Stomach (tissue), 9 donors: ENCODE results near the gene RGS7. TPM values are rescaled to one million over a fixed set of nuclear protein-coding genes. Genes with fewer than 3 reads are reported as not detected.
"Not testable (repeated sequence)": the region's sequence is repeated elsewhere in the genome, so short reads cannot be mapped to it uniquely, and the experiment has no call there.

ENCODE experiments used
- DNase-seq, 2 donors: peaks; one replicate each; pipeline versions ENCODE4 v3.0.0 to v3.0.0-alpha.2; 2013 to 2019
- H3K27ac ChIP-seq, 5 donors: fragments of 200-600 bp in 4 of 5; sonication (generic) in 4 of 5; one replicate each; pipeline ENCODE4 v1.5.1; 2013 to 2019; ENCODE audit warnings: mild to moderate bottlenecking in 1 of 5, moderate library complexity in 1 of 5
- H3K27me3 ChIP-seq, 3 donors: fragments of 200-600 bp; sonication (generic); one replicate each; pipeline ENCODE4 v1.5.1; 2017 to 2019; ENCODE audit warnings: mixed run types in 1 of 3
- H3K36me3 ChIP-seq, 4 donors: fragments of 200-600 bp; sonication (generic); 1 replicate in 3 of 4; 2 replicates in 1 of 4; pipeline ENCODE4 v1.5.1; 2016 to 2019
- H3K4me1 ChIP-seq, 4 donors: fragments of 200-600 bp; sonication (generic); one replicate each; pipeline ENCODE4 v1.5.1; 2016 to 2019
- H3K4me3 ChIP-seq, 4 donors: fragments of 200-600 bp; sonication (generic) in 3 of 4; one replicate each; pipeline ENCODE4 v1.5.1; 2016 to 2019; ENCODE audit warnings: mild to moderate bottlenecking in 1 of 4
- H3K9me3 ChIP-seq, 4 donors: fragments of 200-600 bp; sonication (generic); one replicate each; pipeline ENCODE4 v1.5.1; 2016 to 2019
- CTCF ChIP-seq, 7 experiments: fragments of 450-650 bp in 4 of 7; fragments of 200-600 bp in 3 of 7; sonication (generic) in 3 of 7; IDR thresholded peaks; one replicate each; pipeline ENCODE4 v1.5.1; 2016 to 2019; ENCODE audit warnings: antibody characterized with exemption in 7 of 7, control low read depth in 2 of 7, mild to moderate bottlenecking in 1 of 7
- EP300 ChIP-seq: sonication (generic); formaldehyde crosslinking; IDR thresholded peaks from one replicate; pipeline ENCODE4 v1.6.1; 2017; ENCODE audit warnings: antibody characterized with exemption
- POLR2A ChIP-seq, 4 donors: fragments of 450-650 bp; IDR thresholded peaks; one replicate each; pipeline ENCODE4 v1.6.1; 2016; ENCODE audit warnings: antibody characterized with exemption in 4 of 4, control low read depth in 2 of 4, mild to moderate bottlenecking in 1 of 4, moderate library complexity in 1 of 4
- POLR2AphosphoS5 ChIP-seq, 3 donors: sonication (generic); formaldehyde crosslinking; IDR thresholded peaks; one replicate each; pipeline ENCODE4 v1.6.1; 2016; ENCODE audit warnings: antibody characterized with exemption in 3 of 3
- WGBS, 5 donors: extraction: QIAGEN DNeasy Blood & Tissue Kit in 3 of 5; methylation state at CpG; one replicate each; pipeline versions ENCODE4 v1.1.5 to v1.1.7; 2013 to 2018; 5-methylcytosine and 5-hydroxymethylcytosine counted together
- intact Hi-C: fragments of 100-400 bp; cut with DNase I; formaldehyde crosslinking; loops from one replicate; pipeline ENCODE4 v1.15.1; 2023; ENCODE audit warnings: low total_unique reads
- polyA plus RNA-seq, 3 donors: library from polyadenylated mRNA; stranded (reverse); fragments of 200-250 nt; gene quantifications; one replicate each; pipeline ENCODE4 v1.2.3, GENCODE V29; 2013
- total RNA-seq, 5 donors: library from RNA; depleted of rRNA; stranded (reverse); fragments of >200 nt; gene quantifications; one replicate each; pipeline versions ENCODE4 v1.1.0 to v1.2.3, GENCODE V29; 2014 to 2016
- donor health status: healthy with polysubstance abuse.
- donor health status: Bipolar disorder and iron deficiency.
- donor health status: healthy.

RGS7 gene
- total and polyA plus RNA-seq, 8 donors, result 0.23 to 2.9 (median 1.9) TPM; not detected in 2

DNA sequence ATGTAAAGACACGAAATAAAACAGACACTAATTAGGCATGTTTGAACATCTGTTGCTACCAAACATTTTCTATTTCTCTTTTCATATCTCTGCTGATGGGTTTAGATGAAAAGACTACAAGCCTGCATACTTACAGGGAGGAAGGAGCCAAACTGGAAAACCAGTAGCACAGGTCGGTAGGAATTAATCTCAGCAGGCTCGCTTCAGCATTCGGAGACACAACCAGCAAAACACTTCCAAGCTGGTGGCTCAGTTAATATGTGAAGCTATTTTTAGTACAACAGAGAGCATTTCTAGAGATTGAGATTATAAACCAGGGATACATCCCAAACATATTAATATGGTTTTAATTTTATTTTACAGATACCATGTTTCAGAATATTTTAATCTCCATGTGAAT is 444.2 kb downstream of the RGS7 start:
- Histone ChIP-seq H3K4me1 (no peaks in the 10 kb centered on the region), H3K27ac (no peak overlapping the region), H3K9me3 (no peaks in the 10 kb centered on the region), H3K36me3 (no peaks in the 10 kb centered on the region), H3K4me3 (no peak overlapping the region), H3K27me3 (no peaks in the 10 kb centered on the region)
- TF ChIP-seq POLR2AphosphoS5 (IDR thresholded peaks at IDR 0.05), result no peak
- no peak for DNase-seq
- intact Hi-C loops, result no loop called here
- 58 to 81% (median 71%) methylated on average over 4 of the region's 4 CpGs for WGBS, 5 donors

DNA sequence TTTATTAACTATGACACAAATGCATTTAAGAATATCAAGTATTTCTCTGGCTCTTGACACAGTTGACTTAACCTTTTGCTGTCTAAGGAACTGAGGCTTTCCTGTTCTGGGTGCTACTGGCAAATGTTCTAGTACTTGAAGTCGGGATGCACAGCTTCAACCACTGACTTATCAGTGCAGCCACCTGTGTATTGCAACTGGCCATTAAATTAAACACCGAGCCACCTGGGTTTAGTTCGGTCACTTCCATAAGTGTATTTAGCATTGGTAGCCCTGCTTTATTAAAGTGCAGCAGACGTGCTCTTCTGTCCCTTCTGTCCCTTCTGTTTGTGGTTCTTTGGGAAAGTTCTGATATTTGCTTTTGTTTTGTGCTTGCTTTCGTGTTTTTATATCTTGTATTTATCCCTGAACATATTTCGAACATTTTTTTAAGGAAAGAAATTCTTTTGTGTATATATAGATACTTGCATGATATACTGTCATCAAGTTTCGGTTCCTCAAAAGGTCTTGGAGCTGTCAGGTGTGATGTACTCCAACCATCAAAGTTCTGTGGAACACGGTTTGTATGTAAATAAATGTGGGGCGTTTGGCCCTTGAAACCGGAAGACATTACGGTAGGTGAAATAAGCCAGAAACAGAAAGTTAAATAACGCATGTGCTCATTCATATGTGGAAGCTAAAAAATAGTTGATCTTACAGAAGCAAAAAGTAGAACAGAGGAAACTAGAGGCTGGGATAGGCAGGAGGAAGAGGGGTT is 447.1 kb downstream of the RGS7 start:
- 74 to 89% (median 85%) methylated on average over 12 of the region's 12 CpGs for WGBS, 5 donors
- DNase-seq, result no peak
- Histone ChIP-seq H3K27me3 (no peaks in the 10 kb centered on the region), H3K9me3 (no peaks in the 10 kb centered on the region), H3K4me1 (no peaks in the 10 kb centered on the region), H3K4me3 (no peak overlapping the region), H3K27ac (no peak overlapping the region), H3K36me3 (no peaks in the 10 kb centered on the region)
- intact Hi-C loops, result no loop called here
- no peak for TF ChIP-seq EP300
- no peak for TF ChIP-seq CTCF (IDR thresholded peaks at IDR 0.05)
- no peak for TF ChIP-seq POLR2AphosphoS5 (IDR thresholded peaks at IDR 0.05)
- TF ChIP-seq POLR2A (IDR thresholded peaks at IDR 0.05), result no peak

- Histone ChIP-seq H3K36me3 (no peaks in the 10 kb centered on the region), H3K9me3 (no peaks in the 10 kb centered on the region), H3K27ac (no peak overlapping the region), H3K27me3 (no peaks in the 10 kb centered on the region), H3K4me3 (no peak overlapping the region), H3K4me1 (no peaks in the 10 kb centered on the region)
- intact Hi-C loops, result no loop called here
- peak; percentile 58 to 73 for DNase-seq
- TF ChIP-seq POLR2A (IDR thresholded peaks at IDR 0.05) (no peak), CTCF (IDR thresholded peaks at IDR 0.05) (no peak), EP300 (no peak), POLR2AphosphoS5 (IDR thresholded peaks at IDR 0.05) (no peak)
Observed at GRCh38 chr1:240906477-240906876, 450.5 kb downstream of the RGS7 start.

- 91 to 97% (median 94%) methylated on average over 6 of the region's 6 CpGs for WGBS, 5 donors
- no peak overlapping the region for H3K27ac ChIP-seq
- TF ChIP-seq POLR2A (IDR thresholded peaks at IDR 0.05), result no peak
- no peak for TF ChIP-seq CTCF (IDR thresholded peaks at IDR 0.05)
- no peak for TF ChIP-seq EP300
- no peak for TF ChIP-seq POLR2AphosphoS5 (IDR thresholded peaks at IDR 0.05)
Observed at GRCh38 chr1:240905225-240905765, 451.7 kb downstream of the RGS7 start.

GRCh38 chr1:240895424-240895823 is 461.6 kb downstream of the RGS7 start:
- H3K4me3 ChIP-seq, H3K36me3 ChIP-seq, H3K27ac ChIP-seq, H3K4me1 ChIP-seq, H3K27me3 ChIP-seq, DNase-seq, H3K9me3 ChIP-seq, intact Hi-C loops: not testable (repeated sequence)
- 74 to 97% (median 94%) methylated on average over 2 to 4 of the region's 4 CpGs for WGBS, 5 donors

More at GRCh38 chr1:240905225-240905765, 451.7 kb downstream of the RGS7 start:
- Histone ChIP-seq H3K36me3 (no peaks in the 10 kb centered on the region), H3K27me3 (no peaks in the 10 kb centered on the region), H3K9me3 (peaks cover 0 to 7% (median 0%) of the 10 kb centered on the region in 4 donors), H3K4me1 (no peaks in the 10 kb centered on the region), H3K4me3 (no peak overlapping the region)
- no peak for DNase-seq
- intact Hi-C loops, result no loop called here
